WERI-Rb-1 (cell line): ENCODE data around the gene SMS.

Source experiments
- DNase-seq: peaks from one replicate; pipeline ENCODE4 v3.0.0-alpha.2; 2020
- H3K27ac ChIP-seq: fragments of 250-450 bp; sonication (Bioruptor Pico); 2 replicates; pipeline ENCODE4 v1.5.1; 2020; ENCODE audit warnings: mild to moderate bottlenecking, moderate library complexity
- H3K27me3 ChIP-seq: fragments of 250-450 bp; sonication (Bioruptor Pico); 2 replicates; pipeline ENCODE4 v1.5.1; 2021; ENCODE audit warnings: mild to moderate bottlenecking, low read depth, moderate library complexity; ENCODE audit not compliant: insufficient read depth, severe bottlenecking
- H3K36me3 ChIP-seq: fragments of 250-450 bp; sonication (Bioruptor Pico); 2 replicates; pipeline ENCODE4 v1.5.1; 2020; ENCODE audit warnings: mild to moderate bottlenecking, moderate library complexity
- H3K4me3 ChIP-seq: 2 replicates; pipeline ENCODE4 v1.5.1; 2011; ENCODE audit warnings: low read depth, mild to moderate bottlenecking, control low read depth, low read length
- H3K9me3 ChIP-seq: fragments of 250-450 bp; sonication (Bioruptor Pico); 2 replicates; pipeline ENCODE4 v1.5.1; 2021; ENCODE audit warnings: mild to moderate bottlenecking, moderate library complexity; ENCODE audit not compliant: severe bottlenecking
- TF ChIP-seq, protein P1 (sequence below): IDR thresholded peaks from 2 replicates; pipeline ENCODE4 v1.5.1; 2011; ENCODE audit warnings: low read depth, mild to moderate bottlenecking, control low read depth, inconsistent platforms, low read length

SMS gene

DNA sequence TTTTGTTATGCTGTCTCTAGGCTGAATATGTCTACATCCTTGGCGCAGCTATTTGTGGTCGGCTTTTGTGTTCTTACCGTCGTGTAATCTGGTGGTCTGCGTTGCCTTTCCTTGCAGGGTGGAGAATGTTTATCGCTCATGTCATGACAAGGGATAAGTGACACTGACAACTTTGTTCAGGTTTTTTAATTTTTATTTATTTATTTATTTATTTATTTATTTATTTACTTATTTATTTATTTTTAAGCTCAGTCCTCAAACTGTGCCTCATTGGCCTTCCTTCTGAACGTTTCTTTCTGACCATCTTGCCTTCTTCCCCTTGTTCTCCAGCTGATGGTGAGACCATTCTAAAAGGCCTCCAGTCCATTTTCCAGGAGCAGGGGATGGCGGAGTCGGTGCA is 26.4 kb downstream of the SMS start:
- Histone ChIP-seq H3K9me3 (no peaks in the 10 kb centered on the region), H3K4me3 (no peak overlapping the region), H3K27me3 (peaks cover 6% of the 10 kb centered on the region), H3K27ac (no peak overlapping the region), H3K36me3 (0 out of 2 replicates have a peak, but pooled peaks cover 5% of the 10 kb centered on the region)
- TF ChIP-seq, protein P1, sequence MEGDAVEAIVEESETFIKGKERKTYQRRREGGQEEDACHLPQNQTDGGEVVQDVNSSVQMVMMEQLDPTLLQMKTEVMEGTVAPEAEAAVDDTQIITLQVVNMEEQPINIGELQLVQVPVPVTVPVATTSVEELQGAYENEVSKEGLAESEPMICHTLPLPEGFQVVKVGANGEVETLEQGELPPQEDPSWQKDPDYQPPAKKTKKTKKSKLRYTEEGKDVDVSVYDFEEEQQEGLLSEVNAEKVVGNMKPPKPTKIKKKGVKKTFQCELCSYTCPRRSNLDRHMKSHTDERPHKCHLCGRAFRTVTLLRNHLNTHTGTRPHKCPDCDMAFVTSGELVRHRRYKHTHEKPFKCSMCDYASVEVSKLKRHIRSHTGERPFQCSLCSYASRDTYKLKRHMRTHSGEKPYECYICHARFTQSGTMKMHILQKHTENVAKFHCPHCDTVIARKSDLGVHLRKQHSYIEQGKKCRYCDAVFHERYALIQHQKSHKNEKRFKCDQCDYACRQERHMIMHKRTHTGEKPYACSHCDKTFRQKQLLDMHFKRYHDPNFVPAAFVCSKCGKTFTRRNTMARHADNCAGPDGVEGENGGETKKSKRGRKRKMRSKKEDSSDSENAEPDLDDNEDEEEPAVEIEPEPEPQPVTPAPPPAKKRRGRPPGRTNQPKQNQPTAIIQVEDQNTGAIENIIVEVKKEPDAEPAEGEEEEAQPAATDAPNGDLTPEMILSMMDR = no peak
- no peak for DNase-seq

DNA sequence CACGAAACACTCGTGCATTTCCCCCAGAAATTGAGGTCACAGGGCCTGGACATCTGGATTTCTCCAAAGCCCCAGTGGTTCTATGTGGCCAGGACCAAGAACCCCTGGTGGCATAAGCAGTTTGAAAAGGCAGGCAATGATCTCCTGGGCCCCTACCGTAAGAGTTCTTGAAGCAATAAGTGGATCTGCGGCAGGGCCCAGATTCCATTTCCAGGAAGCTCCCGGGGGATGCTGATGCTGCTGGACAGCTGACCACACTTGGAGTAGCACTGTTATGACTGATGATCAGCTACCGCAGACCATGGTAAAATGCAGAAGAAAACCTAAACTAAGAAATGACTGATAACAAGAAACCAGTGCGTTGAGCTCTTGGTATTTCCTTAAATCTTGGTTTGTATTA is 27.8 kb downstream of the SMS start:
- no peak overlapping the region for H3K27ac ChIP-seq
- peaks cover 6% of the 10 kb centered on the region for H3K27me3 ChIP-seq
- peaks cover 5% of the 10 kb centered on the region; the same call in 1 of the 2 replicates for H3K36me3 ChIP-seq
- no peaks in the 10 kb centered on the region for H3K9me3 ChIP-seq
- DNase-seq = no peak
- no peak overlapping the region for H3K4me3 ChIP-seq
- TF ChIP-seq, protein P1 = no peak

DNA sequence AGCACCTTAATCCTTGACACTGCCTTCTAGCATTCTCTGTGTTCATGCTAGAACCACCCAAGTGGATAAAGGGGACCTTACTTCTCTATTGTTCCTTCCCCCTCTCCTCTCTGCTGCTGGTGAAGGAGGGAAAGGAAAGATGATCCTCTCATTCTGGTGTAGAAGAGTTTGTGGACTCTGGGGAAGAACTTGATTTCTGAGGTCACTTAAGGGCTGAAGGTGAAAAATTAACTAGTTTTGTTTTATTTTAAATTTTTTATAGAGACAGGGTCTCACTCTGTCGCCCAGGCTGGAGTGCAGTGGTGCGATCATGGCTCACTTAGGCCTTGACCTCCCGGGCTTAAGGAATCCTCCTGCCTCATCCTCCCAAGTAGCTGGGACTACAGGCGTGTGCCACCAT is 29.8 kb downstream of the SMS start:
- no peaks in the 10 kb centered on the region for H3K9me3 ChIP-seq
- no peak overlapping the region for H3K27ac ChIP-seq
- H3K4me3 ChIP-seq = no peak overlapping the region
- peaks cover 6% of the 10 kb centered on the region for H3K27me3 ChIP-seq
- H3K36me3 ChIP-seq = peaks cover 7% of the 10 kb centered on the region; the same call in 1 of the 2 replicates
- TF ChIP-seq, protein P1 = no peak
- DNase-seq = no peak

DNA sequence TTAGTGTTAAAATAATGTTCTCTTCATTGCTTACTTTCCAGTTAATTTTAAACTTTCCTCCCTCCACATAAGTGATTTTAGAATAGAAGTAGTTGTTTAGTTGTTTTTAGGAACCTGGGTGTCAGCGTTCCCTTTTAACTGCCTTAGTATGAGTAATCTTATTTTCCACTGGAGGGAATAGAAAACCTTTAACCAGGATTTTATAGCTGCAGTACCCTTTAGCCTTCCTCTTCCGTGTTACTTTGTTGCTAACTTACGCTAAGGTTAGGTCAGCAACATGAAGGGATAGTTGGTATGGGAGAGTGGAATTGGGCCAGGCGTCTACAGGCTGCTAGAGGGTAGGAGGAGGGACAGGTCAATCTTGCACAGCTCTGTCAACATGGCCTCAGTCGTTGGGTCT is 31.5 kb downstream of the SMS start:
- Histone ChIP-seq H3K9me3 (no peaks in the 10 kb centered on the region), H3K27me3 (no peaks in the 10 kb centered on the region), H3K27ac (no peak overlapping the region), H3K4me3 (no peak overlapping the region), H3K36me3 (peaks cover 17% of the 10 kb centered on the region)
- DNase-seq = no peak
- TF ChIP-seq, protein P1 = no peak

DNA sequence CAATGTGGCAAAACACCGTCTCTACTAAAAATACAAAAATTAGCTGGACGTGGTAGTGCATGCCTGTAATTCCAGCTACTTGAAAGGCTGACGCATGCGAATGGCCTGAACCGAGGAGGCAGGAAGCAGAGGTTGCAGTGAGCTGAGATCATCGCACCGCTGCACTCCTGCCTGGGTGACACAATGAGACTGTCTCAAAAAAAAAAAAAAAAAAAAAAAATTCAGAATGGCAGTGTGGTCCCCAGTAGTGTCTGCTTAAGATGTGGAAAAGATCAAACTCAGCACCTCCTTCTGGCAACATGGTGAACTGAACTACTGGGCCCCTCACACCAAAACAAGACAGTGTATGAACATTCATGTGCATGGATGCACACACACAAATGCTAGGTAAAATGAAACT is 32.2 kb downstream of the SMS start:
- no peaks in the 10 kb centered on the region for H3K27me3 ChIP-seq
- H3K4me3 ChIP-seq = no peak overlapping the region
- TF ChIP-seq, protein P1 = 0 out of 2 replicates have a peak, but pooled peaks have one; percentile 8
- no peak for DNase-seq
- no peak overlapping the region for H3K27ac ChIP-seq
- no peaks in the 10 kb centered on the region for H3K9me3 ChIP-seq
- H3K36me3 ChIP-seq = peaks cover 23% of the 10 kb centered on the region

DNA sequence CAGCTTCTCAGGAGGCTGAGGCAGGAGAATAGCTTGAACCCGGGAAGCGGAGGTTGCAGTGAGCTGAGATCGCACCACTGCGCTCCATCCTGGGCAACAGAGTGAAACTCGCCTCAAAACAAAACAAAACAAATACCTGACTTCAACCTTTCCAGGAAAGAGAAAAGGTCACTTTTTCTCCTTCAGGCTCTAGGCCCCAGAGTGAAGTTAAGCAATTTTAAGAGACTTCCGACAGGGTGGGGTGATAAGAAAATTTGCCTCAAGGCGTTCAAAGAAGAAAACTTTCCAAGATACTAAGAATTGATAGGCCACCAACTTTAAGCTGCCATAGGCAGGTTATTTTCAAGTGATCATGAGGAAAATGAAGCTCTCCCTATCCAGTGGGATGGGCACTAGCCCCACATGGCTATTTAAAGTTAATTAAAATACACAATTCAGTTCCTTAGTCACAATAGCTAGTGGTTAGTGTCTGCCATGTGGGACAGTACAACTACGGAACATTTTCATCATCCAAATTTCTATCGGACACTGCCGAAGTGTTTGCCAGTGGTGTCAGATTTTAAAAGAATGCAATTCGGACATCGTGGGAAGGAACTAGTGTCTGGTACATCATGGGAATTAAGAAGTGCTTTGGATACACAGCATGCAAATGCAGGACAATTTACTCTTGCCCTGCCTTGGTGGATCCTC is 33.0 kb downstream of the SMS start:
- DNase-seq = no peak
- Histone ChIP-seq H3K27ac (no peak overlapping the region), H3K27me3 (no peaks in the 10 kb centered on the region), H3K4me3 (no peak overlapping the region), H3K9me3 (no peaks in the 10 kb centered on the region), H3K36me3 (peaks cover 26% of the 10 kb centered on the region)
- TF ChIP-seq, protein P1 = no peak
